BJ (cell line): ENCODE results near the gene MAP1LC3B2. TPM values are rescaled to one million over a fixed set of nuclear protein-coding genes. Genes with fewer than 3 reads are reported as not detected.

ENCODE experiments used
- CTCF ChIA-PET: fragments of 350-600 bp; formaldehyde crosslinking; extraction: SDS; loops from one replicate; lab custom pipeline; 2021; ENCODE audit warnings: antibody characterized with exemption, inconsistent platforms; lab: Yijun Ruan, JAX
- POLR2A ChIA-PET: fragments of 300-600 bp; sonication (Branson Sonifier 250); formaldehyde crosslinking; extraction: SDS; loops from one replicate; lab custom pipeline; 2021; ENCODE audit warnings: antibody characterized with exemption; lab: Charles Lee
- DNase-seq: peaks from one replicate; pipeline ENCODE4 v3.0.0-alpha.2; 2011; ENCODE audit warnings: low read depth
- H3K27me3 ChIP-seq: 2 replicates; pipeline ENCODE4 v1.6.0; 2011; ENCODE audit warnings: low read length; ENCODE audit not compliant: control insufficient read depth, insufficient read depth
- H3K36me3 ChIP-seq: 2 replicates; pipeline ENCODE4 v1.5.1; 2011; ENCODE audit warnings: low read length; ENCODE audit not compliant: control insufficient read depth, insufficient read depth
- H3K4me3 ChIP-seq: 2 replicates; pipeline ENCODE4 v1.5.1; 2011; ENCODE audit warnings: low read depth, mild to moderate bottlenecking, control low read depth, low read length
- polyA plus RNA-seq: library from polyadenylated mRNA; depleted of rRNA; stranded (reverse); fragments of >200 nt; gene quantifications from 2 replicates; pipeline ENCODE4 v1.2.3, GENCODE V29; 2011
- TF ChIP-seq, protein P1 (sequence below): IDR thresholded peaks from 2 replicates; pipeline ENCODE4 v1.5.1; 2011; ENCODE audit warnings: low read depth, mild to moderate bottlenecking, control low read depth, inconsistent platforms, low read length, moderate library complexity; ENCODE audit not compliant: insufficient read depth

The MAP1LC3B2 gene
- polyA plus RNA-seq, 1 experiment = 1.6 TPM

- H3K4me3 ChIP-seq = peak overlapping the region; percentile 15; the same call in 1 of the 2 replicates
- POLR2A ChIA-PET = no interaction called here
- TF ChIP-seq, protein P1, sequence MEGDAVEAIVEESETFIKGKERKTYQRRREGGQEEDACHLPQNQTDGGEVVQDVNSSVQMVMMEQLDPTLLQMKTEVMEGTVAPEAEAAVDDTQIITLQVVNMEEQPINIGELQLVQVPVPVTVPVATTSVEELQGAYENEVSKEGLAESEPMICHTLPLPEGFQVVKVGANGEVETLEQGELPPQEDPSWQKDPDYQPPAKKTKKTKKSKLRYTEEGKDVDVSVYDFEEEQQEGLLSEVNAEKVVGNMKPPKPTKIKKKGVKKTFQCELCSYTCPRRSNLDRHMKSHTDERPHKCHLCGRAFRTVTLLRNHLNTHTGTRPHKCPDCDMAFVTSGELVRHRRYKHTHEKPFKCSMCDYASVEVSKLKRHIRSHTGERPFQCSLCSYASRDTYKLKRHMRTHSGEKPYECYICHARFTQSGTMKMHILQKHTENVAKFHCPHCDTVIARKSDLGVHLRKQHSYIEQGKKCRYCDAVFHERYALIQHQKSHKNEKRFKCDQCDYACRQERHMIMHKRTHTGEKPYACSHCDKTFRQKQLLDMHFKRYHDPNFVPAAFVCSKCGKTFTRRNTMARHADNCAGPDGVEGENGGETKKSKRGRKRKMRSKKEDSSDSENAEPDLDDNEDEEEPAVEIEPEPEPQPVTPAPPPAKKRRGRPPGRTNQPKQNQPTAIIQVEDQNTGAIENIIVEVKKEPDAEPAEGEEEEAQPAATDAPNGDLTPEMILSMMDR = peak; percentile 75
- CTCF ChIA-PET = interaction anchor here (0.7 to 2.2 kb wide), 18 partner anchors 11 to 627 kb away, joined by 3 to 13 read pairs (median 4); partner anchors contain the start of gene MED13L
- no peaks in the 10 kb centered on the region for H3K36me3 ChIP-seq
- peak; percentile 33 for DNase-seq
- H3K27me3 ChIP-seq = no peaks in the 10 kb centered on the region
Measured at GRCh38 chr12:116599285-116600136, 40.3 kb downstream of the MAP1LC3B2 start.

GRCh38 chr12:116600959-116601918 is 42.1 kb downstream of the MAP1LC3B2 start:
- no peak overlapping the region for H3K4me3 ChIP-seq
- TF ChIP-seq, protein P1 = no peak
- POLR2A ChIA-PET = no interaction called here
- no peak for DNase-seq
- no peaks in the 10 kb centered on the region for H3K36me3 ChIP-seq
- H3K27me3 ChIP-seq = no peaks in the 10 kb centered on the region
- CTCF ChIA-PET = interaction anchor here (0.8 to 1.9 kb wide), 4 partner anchors 243 to 603 kb away, joined by 3 to 8 read pairs (median 4); no protein-coding TSS in a partner anchor

- Histone ChIP-seq H3K27me3 (no peaks in the 10 kb centered on the region), H3K4me3 (no peak overlapping the region), H3K36me3 (no peaks in the 10 kb centered on the region)
- no peak for DNase-seq
- TF ChIP-seq, protein P1 = no peak
- ChIA-PET CTCF (interaction anchor here (0.8 to 1.1 kb wide), 3 partner anchors 244 to 604 kb away, joined by 3 to 4 read pairs (median 3); no protein-coding TSS in a partner anchor), POLR2A (no interaction called here)
Measured at GRCh38 chr12:116601933-116602810, 43.0 kb downstream of the MAP1LC3B2 start.

DNA sequence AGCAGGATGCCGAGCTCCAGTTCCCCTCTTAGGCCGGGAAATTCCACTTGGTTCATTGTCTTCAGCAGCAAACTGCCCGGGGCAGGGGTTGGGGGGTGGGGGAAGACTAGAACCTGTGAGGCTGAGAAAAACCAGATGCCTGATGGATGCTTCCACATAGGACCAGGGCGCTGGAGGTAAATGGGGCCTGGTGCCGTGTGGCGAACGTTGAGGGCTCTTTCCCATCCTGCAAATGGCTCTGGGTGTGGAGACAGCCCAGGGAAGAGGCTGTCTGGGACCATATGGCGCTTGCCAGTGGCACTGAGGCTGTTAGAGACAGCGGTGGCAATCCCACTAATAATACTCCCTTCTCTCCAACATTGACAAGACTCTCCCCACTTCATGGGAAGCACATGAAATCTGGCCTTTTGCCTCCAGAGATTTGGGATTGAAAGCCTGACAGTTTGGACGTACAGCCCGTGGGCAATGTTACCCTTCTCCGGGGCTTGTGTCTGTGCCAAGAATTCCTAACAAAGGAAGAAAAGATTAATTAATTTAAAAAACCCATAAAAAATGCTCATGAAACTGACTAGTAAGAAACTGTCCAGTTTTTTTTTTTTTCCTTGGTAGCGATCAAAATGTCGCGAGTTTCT is 44.5 kb downstream of the MAP1LC3B2 start:
- POLR2A ChIA-PET = no interaction called here
- no peaks in the 10 kb centered on the region for H3K27me3 ChIP-seq
- CTCF ChIA-PET = no interaction called here
- no peak overlapping the region for H3K4me3 ChIP-seq
- TF ChIP-seq, protein P1 = no peak
- no peaks in the 10 kb centered on the region for H3K36me3 ChIP-seq
- DNase-seq = no peak
